Measurements from ENCODE around the gene ST3GAL5. TPM values are rescaled to one million over a fixed set of nuclear protein-coding genes. Genes with fewer than 3 reads are reported as not detected.
"Not testable (repeated sequence)": the region's sequence is repeated elsewhere in the genome, so short reads cannot be mapped to it uniquely, and the experiment has no call there.

The ST3GAL5 gene
- total RNA-seq, 2 donors from 2014 or later = 8.9 TPM

DNA sequence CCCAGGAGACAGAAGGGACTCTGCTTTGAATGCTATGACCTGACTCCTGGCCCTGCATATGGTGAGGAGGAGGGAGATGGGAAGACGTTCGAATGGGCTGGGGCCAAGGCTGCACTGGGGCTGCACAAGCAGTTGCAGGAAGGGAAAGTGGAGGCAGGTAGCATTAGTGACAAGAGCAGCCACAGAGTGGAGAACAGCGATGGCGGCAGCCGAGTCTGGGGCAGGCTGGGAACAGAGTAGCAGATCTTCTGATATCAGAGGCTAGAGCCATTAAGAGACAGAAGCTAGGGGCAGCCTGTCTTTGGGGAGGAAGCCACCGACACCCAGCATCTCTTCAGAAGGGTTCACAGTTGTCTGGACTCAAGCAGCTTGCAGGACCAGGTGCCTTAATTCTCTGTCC lies 50.1 kb downstream of the ST3GAL5 start:
- Mint-ChIP-seq H3K9me3 (peaks cover 0 to 19% of the 10 kb centered on the region in 2 donors), H3K27ac (peak overlapping the region in 1 of 2 donors; percentile 5), H3K36me3 (peaks cover 6 to 11% of the 10 kb centered on the region in 2 donors)
- DNase-seq (ENCODE audit: low spot score in 2 of 2) = no peak
- ATAC-seq = no peak

DNA sequence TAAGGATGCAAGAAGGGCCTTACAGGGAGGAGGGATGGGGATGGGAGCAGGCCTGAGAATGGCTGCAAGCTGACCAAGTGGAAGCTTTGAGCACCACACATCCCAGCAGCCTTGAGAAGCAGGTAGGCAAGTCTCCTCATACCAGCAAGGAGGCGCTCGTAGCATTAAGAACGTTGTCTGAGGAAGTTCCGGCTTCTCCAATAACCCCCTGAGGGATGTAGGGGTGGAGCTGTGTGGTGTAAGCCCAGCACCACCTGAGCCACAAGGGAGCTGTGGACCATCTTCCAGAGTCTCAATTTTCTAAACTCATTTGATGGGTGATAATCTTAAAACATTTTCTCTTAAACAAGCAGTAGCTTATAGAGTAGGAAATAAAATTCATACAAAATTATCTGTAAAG lies 50.6 kb downstream of the ST3GAL5 start:
- peaks cover 6 to 7% of the 10 kb centered on the region in 2 donors for H3K36me3 Mint-ChIP-seq
- ATAC-seq (no peak), DNase-seq (ENCODE audit: low spot score in 2 of 2) (no peak)
- peaks cover 0 to 15% of the 10 kb centered on the region in 2 donors for H3K9me3 Mint-ChIP-seq
- H3K27ac Mint-ChIP-seq = peak overlapping the region in 1 of 2 donors; percentile 5

DNA sequence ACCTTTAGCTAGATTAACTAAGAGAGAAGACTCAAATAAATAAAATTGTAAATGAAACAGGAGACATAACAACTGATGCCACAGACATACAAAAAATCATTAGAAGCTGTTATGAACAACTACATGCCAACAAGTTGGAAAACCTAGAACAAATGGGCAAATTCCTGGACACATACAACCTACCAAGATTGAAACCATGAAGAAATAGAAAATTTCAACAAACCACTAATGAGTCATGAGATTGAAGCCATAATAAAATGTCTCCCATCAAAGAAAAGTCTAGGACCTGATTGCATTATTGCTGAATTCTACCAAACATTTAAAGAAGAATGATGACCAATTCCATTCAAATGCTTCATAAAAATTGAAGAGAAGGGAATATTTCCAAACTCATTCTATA lies 54.3 kb downstream of the ST3GAL5 start:
- H3K36me3 Mint-ChIP-seq = peaks cover 0 to 5% of the 10 kb centered on the region in 2 donors
- peaks cover 0 to 14% of the 10 kb centered on the region in 2 donors for H3K9me3 Mint-ChIP-seq
- H3K27ac Mint-ChIP-seq = no peak overlapping the region
- DNase-seq (ENCODE audit: low spot score in 2 of 2) (no peak), ATAC-seq (no peak)

DNA sequence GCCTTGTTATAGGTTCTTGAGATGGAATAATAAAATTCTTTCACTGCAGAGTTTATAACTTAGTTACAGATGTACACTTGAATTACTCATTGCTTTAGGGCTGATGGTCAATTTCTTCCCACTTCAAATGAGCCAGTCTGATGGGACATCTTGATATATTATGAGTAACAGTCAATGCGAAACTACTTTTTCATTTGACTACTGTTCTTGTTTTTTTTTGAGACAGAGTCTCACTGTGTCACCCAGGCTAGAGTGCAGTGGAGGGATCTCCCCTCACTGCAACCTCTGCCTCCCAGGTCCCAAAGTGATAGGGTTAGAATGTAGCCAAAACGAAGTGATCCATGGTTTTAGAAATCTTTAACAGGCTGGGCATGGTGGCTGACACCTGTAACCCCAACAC lies 57.1 kb downstream of the ST3GAL5 start:
- Mint-ChIP-seq H3K27ac (no peak overlapping the region), H3K9me3 (peaks cover 0 to 14% of the 10 kb centered on the region in 2 donors), H3K36me3 (peaks cover 0 to 5% of the 10 kb centered on the region in 2 donors)
- DNase-seq (ENCODE audit: low spot score in 2 of 2) = no peak
- peak; percentile 48 to 75 for ATAC-seq

DNA sequence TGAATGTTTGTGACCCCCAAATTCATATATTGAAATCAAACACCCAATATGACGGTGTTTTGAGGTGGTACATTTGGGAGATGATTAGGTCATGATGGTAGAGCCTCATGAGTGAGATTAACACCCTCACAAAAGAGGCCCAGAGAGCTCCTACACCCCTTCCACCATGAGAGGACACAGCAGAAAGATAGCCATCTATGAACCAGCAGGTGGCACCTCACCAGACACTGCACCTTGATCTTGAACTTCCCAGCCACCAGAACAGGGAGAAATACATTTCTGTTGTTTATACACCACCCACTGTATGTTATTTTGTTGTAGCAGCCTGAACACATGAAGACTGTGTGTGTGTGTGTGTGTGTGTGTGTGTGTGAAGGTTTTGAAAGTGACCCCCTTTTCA lies 58.1 kb downstream of the ST3GAL5 start:
- H3K9me3 Mint-ChIP-seq = peaks cover 0 to 10% of the 10 kb centered on the region in 2 donors
- ATAC-seq = peak in 1 of 2 donors; percentile 49
- peaks cover 0 to 5% of the 10 kb centered on the region in 2 donors for H3K36me3 Mint-ChIP-seq
- H3K27ac Mint-ChIP-seq = peak overlapping the region in 1 of 2 donors; percentile 47
- DNase-seq (ENCODE audit: low spot score in 2 of 2) = no peak

DNA sequence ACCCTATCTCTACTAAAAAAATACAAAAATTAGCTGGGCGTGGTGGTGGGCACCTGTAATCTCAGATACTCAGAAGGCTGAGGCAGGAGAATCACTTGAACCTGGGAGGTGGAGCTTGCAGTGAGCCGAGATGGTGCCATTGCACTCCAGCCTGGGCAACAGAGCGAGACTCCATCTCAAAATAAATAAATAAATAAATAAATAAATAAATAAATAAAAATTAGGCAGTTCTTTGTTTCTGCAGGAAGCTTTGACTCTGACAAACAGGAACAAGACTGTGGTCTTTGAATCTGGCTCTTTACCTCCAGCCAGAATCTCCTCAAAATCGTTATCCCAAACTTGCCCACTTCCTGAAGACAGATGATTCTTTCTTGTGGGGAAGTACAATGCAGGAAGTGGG lies 59.4 kb downstream of the ST3GAL5 start:
- not testable (repeated sequence) for DNase-seq (ENCODE audit: low spot score in 2 of 2); H3K27ac Mint-ChIP-seq; H3K9me3 Mint-ChIP-seq; ATAC-seq; H3K36me3 Mint-ChIP-seq

DNA sequence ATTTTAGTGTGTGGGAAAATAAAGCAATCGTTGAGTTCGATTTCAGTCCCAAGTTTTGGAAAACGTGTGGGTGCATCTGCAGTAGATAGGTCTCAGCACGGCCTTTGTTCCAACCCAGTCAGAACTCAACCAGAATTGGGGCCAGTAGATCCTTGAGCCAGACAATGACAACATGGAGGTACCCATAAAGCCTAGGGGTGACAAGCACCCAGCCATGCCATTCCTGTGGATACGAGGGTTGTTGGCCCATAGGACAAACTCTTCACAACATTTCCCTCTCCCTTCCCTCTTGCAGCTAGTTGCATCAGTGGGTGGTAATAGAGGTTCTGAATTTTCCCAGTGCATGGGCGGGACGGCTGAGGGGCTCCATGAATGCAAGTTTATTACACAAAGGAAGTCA lies 60.1 kb downstream of the ST3GAL5 start:
- Mint-ChIP-seq H3K9me3 (no peaks in the 10 kb centered on the region), H3K36me3 (no peaks in the 10 kb centered on the region), H3K27ac (no peak overlapping the region)
- ATAC-seq = no peak
- peak in 1 of 2 donors; percentile 26 for DNase-seq (ENCODE audit: low spot score in 2 of 2)

DNA sequence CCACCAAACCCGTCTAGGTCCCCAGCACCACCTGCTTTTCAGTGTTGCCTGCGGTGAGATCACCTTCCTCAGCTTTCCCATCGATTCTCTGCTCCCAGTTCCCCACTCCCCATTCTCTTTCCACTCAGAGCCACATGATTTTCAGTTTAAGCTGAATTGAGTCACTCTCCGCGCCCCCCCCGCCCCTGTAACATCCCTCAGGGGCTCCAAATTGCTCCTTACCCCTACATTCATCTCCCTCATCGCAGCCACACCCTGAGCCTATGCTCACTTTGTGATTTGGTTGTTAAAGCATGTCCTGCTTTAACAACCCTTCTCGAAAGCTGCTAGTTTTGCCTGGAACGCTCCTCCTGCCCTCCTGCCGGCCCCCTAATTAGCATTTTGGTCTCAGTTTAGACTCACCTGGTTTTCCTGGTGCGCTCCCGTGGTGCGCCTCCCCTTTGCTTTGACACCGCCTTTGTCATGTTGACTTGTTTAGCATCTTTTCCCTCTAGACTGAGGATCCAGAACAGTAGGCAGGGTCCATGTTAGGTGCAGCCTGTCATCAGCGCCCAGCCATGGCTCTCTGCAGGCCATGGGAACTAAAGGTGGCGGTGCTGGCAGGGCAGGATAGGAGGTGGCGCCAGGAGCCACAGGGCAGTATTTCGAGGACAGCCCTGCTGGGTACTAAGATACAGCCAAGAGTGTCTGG lies 60.8 kb downstream of the ST3GAL5 start:
- peak in 1 of 2 donors; percentile 43 for DNase-seq (ENCODE audit: low spot score in 2 of 2)

DNA sequence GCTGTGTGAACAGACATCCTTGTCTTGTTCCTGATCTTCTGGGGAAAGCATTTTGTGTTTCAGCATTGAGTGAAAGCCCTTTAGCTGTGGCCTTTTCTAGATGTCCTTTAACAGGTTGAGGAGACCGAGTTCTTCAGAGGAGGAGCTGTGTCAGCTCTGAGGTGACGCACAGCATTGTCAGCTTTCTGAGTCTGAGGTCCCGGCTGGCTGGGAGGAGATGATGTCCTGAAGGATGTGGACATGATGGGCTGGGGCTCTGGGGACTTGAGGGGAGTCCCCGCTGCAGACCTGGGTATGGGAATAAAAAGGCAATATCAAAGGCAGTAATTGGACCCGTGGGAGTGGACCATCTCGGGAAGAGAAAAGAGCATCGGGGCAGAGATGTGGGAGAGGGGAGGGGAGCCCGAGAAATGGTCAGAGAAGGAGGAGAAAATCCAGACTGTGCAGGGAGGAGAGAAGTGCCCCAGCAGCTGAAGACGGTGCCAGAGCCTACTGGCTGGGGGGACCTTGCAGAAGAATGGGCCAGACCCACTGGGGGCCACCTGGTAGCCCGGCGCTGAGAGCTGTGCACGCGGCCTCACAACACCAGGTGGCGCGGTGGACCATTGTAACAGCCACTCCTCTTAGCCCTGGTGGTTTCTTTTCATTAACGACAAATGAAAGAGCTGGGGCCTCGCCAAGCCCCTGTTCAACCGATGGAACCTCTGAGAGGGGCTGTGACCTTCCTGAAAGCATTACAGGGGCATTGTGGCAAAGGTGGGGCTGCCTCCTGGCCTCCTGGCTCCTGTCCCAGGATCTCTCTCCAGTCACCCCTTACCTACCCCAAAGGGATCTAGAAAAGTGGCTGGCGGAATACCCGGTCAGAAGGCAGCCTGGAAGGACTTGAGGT lies 61.6 kb downstream of the ST3GAL5 start:
- Mint-ChIP-seq H3K36me3 (no peaks in the 10 kb centered on the region), H3K27ac (peak overlapping the region in 1 of 2 donors; percentile 32), H3K9me3 (no peaks in the 10 kb centered on the region)
- peak; percentile 91 to 95 for ATAC-seq
- DNase-seq (ENCODE audit: low spot score in 2 of 2) = peak; percentile 72 to 86

More for the DNA sequence above, 60.8 kb downstream of the ST3GAL5 start:
- Mint-ChIP-seq H3K27ac (peak overlapping the region; percentile 32 to 79), H3K36me3 (no peaks in the 10 kb centered on the region), H3K9me3 (no peaks in the 10 kb centered on the region)
- no peak for ATAC-seq

DNA sequence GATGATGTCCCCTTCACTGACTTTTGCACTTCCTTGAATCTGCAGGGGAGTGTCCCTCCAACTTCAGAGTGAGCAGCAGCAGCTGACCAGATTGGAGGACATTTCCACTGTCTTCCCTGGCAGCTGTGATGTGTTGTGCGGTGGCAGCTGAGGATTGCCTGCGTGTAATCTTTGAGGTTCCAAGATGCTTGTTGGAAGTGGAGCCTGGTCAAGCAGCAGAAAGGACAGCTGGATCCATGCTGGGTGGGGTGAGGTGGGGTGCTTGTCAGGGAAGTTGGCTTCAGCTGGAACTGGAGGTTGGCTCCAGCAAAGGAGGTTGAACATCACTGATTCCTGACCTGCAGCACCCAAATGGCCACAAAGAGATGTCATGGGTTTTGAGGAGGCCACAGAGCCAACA lies 64.8 kb downstream of the ST3GAL5 start:
- DNase-seq (ENCODE audit: low spot score in 2 of 2) = peak in 1 of 2 donors; percentile 46
- H3K9me3 Mint-ChIP-seq = no peaks in the 10 kb centered on the region
- no peak overlapping the region for H3K27ac Mint-ChIP-seq
- no peak for ATAC-seq
- H3K36me3 Mint-ChIP-seq = no peaks in the 10 kb centered on the region

DNA sequence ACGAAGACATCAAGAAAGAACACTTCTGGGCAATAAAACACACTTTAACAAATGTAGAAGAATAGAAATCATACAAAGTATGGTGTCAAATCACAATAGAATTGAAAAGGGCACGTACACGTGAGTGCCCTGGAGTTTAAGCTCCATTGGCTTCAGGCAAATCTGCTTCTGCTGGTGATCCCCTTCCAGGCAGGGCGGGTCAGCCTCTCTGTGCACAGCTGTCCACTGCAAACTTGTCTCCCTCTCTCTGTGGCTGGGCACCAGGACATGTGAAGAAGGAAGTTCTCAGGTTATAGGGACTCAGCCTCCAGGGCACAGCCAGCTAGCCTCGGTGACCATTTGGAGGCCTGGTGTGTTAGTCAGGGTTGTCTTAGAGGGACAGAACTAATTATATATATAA lies 66.0 kb downstream of the ST3GAL5 start:
- Mint-ChIP-seq H3K27ac (no peak overlapping the region), H3K36me3 (no peaks in the 10 kb centered on the region), H3K9me3 (no peaks in the 10 kb centered on the region)
- no peak for DNase-seq (ENCODE audit: low spot score in 2 of 2)
- ATAC-seq = no peak

DNA sequence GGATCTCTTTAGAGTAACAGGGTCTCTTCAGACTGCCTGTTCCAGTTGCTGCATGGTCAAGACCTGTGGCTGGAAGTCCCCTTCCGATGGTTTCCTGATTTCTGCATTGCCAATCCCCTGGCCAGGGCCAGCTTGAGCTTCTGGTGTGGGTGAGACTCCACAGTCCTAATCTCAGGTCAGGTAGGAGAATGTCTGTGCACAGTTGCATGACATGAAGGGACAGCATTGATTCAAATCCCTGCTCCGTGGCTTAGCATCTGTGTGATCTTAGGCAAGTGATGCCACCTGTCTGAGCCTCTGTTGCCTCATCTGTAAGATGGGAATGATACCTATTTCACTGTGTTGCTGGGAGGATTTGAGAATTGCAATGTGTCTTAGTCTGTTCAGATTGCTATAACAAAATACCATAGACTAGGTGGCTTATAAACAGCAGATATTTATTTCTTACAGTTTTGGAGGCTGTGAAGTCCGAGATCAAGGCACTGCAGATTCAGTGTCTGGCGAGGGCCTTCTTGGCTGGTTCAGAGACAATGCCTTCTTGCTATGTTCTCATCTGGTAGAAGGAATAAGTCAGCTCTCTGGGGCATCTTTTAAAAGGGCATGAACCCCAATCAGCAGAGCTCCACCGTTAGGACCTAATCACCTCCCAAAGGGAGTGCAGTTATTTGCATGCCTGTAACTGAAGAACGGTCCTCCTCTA lies 68.8 kb downstream of the ST3GAL5 start:
- H3K9me3 Mint-ChIP-seq = no peaks in the 10 kb centered on the region
- H3K36me3 Mint-ChIP-seq = no peaks in the 10 kb centered on the region
- no peak overlapping the region for H3K27ac Mint-ChIP-seq
- ATAC-seq (no peak), DNase-seq (ENCODE audit: low spot score in 2 of 2) (no peak)

DNA sequence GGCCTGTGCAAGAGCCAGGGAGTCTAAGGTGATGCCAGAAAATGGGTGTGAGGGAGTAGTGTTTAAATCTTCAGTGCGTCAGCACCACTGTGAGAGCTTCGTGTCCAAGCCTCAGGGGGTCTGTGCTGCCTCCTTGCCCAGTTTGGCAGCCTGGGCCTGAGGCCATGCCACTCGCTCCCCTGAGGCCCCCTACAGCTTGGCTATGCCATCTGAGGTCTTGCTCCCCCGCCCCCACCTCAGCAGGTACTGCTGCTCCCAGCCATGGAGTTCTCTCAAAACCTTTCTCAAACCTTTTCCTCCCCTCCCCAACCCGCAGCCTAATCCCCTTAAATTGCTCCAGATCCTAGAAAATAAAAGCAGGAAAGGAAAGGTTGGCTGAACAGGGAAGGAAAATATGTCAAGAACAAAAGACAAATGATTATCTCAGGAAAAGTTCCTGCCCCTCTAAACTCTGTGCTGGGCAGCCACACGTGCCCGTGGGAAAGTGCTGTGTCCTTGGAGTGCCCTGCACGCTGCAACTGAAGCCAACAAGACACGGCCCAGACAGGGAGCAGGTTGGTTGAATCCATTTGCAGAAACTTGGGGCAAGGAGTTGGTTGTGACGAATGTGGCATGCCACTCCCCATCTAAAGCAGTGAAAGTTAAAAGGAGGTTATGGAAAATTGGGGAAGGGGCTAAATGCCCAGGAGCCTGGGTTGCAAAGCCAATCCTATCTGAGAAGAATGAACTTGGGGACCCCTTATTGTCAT lies 73.8 kb downstream of the ST3GAL5 start:
- no peak for DNase-seq (ENCODE audit: low spot score in 2 of 2)
- ATAC-seq = peak in 1 of 2 donors; percentile 9
- H3K9me3 Mint-ChIP-seq = no peaks in the 10 kb centered on the region
- H3K27ac Mint-ChIP-seq = no peak overlapping the region
- H3K36me3 Mint-ChIP-seq = no peaks in the 10 kb centered on the region

DNA sequence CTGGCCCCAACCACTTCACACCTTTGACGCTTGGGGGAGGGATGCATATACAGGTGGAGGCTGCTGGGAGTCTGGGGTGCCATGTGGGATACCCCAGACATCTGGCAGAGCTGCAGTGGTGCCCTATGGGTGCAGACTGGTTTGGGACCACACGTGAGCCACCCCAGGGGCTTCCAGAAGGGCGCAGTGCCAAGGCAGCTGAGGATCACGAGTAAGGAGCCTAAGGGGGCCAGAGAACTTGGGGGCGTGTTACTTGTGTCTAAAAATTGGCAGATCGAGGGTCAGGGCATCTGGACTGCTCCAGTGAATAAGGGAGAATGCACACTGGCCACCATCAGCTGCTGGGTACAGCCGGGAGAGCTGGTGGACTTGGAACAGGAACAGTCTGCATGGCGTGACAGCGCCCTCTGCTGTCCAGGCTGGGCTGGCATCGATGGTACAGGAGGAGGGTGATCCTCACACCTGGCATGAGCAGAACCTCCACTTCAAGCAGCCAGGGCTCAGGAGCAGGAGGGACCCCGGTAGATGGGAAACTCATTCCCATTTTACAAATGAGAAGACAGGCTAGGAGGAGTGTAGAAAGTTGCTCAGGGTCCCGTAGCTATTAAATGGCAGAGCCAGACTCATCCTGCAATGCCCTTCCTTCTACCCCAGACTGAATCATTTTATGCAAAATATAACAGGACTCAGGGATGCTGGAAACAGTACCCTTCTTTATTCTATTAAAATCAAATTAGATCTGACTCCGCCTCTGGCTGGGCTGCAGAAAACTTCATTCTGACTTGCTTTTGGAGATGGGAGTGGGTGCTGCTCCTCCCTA lies 74.6 kb downstream of the ST3GAL5 start:
- ATAC-seq = peak; percentile 94 to 95
- no peaks in the 10 kb centered on the region for H3K36me3 Mint-ChIP-seq
- DNase-seq (ENCODE audit: low spot score in 2 of 2) = peak; percentile 76 to 90
- H3K9me3 Mint-ChIP-seq = no peaks in the 10 kb centered on the region
- peak overlapping the region in 1 of 2 donors; percentile 38 for H3K27ac Mint-ChIP-seq

DNA sequence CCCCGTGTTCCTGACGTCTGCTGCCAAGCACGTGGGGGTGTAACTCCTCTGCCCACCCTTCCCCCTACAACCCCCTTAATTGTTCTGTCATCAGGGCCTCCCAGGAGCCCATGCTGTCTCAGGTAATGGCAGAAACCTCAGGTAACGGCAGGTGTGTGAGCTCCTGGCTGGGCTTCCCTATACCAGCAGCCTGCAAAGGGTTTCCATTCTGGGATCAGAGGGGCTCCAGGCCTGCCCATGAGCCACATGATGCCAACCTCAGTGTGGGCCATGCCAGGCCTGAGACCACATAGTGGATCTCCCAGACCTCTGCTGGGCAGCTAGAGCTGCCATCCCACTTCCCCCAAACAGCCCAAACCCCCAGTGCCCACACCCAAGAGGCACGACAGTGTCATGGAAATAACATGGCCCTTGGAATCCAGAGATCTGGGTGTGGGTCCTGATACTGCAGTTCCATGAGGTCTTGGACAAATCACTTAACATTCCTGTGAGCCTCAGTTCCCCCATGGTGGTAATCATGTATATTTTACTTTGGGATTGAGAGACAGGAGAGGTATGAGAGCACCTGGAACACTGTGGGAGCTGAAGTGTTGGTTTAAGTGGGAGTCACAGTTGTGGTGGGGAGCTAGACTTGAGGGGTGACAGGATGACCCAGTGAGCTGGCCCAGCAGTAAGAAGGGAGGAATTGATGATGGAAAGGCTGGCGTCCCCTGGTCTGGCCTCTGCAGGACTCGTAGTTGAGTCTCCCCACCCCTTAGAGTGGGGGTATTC lies 75.4 kb downstream of the ST3GAL5 start:
- Mint-ChIP-seq H3K27ac (no peak overlapping the region), H3K36me3 (no peaks in the 10 kb centered on the region), H3K9me3 (no peaks in the 10 kb centered on the region)
- no peak for ATAC-seq
- no peak for DNase-seq (ENCODE audit: low spot score in 2 of 2)

Data from activated naive CD4-positive, alpha-beta T cell treated with anti-CD3 and anti-CD28 coated beads, Interleukin-2, amount 50 U/mL, for 72 hours (primary cell).